Measurements from ENCODE around the gene NID2.

The NID2 gene

GRCh38 chr14:51999084-51999483 lies 69.8 kb downstream of the NID2 start:
- no peak for DNase-seq

- no peak for DNase-seq
Measured at GRCh38 chr14:51998348-51998747, 70.5 kb downstream of the NID2 start.

GRCh38 chr14:51996148-51996746 lies 72.6 kb downstream of the NID2 start:
- no peak for DNase-seq

GRCh38 chr14:51993285-51993920 lies 75.5 kb downstream of the NID2 start:
- DNase-seq, result no peak

GRCh38 chr14:51990488-51990887 lies 78.4 kb downstream of the NID2 start:
- no peak for DNase-seq

GRCh38 chr14:51989293-51990234 lies 79.3 kb downstream of the NID2 start, which contains the start of gene RTRAF:
TSS of gene RTRAF (plus strand) at chr14:51989546. CDS start at chr14:51989640, 94 bp downstream.
- DNase-seq, result peak; percentile 92

GRCh38 chr14:51988221-51988620 lies 80.6 kb downstream of the NID2 start:
- DNase-seq, result no peak

- no peak for DNase-seq
Measured at GRCh38 chr14:51981218-51981854, 87.5 kb downstream of the NID2 start.

- DNase-seq, result peak; percentile 87
Measured at GRCh38 chr14:51979088-51979709, 89.7 kb downstream of the NID2 start.

GRCh38 chr14:51978681-51979085 lies 90.2 kb downstream of the NID2 start:
- no peak for DNase-seq

- no peak for DNase-seq
Measured at GRCh38 chr14:51977075-51977474, 91.8 kb downstream of the NID2 start.

GRCh38 chr14:51972566-51972965 lies 96.3 kb downstream of the NID2 start:
- no peak for DNase-seq

GRCh38 chr14:51969852-51970540 lies 98.9 kb downstream of the NID2 start:
- DNase-seq, result no peak

- DNase-seq, result no peak
Measured at GRCh38 chr14:51967521-51967920, 101.3 kb downstream of the NID2 start.

GRCh38 chr14:51963286-51963685 lies 105.6 kb downstream of the NID2 start:
- DNase-seq, result no peak

- no peak for DNase-seq
Measured at GRCh38 chr14:51962711-51963110, 106.1 kb downstream of the NID2 start.

GRCh38 chr14:51960866-51961265 lies 108.0 kb downstream of the NID2 start:
- DNase-seq, result no peak

GRCh38 chr14:51959928-51960327 lies 108.9 kb downstream of the NID2 start:
- DNase-seq, result no peak

- no peak for DNase-seq
Measured at GRCh38 chr14:51957950-51958349, 110.9 kb downstream of the NID2 start.
